A673 (cell line): ENCODE data around the gene TTC21A. TPM values are rescaled to one million over a fixed set of nuclear protein-coding genes. Genes with fewer than 3 reads are reported as not detected.

Experiments used
- BruUV-seq: library from RNA; stranded (reverse); fragments of 400-500 nt; replicated peaks from 2 replicates; lab custom pipeline; 2021; lab: Mats Ljungman, UMichigan
- CTCF ChIA-PET: fragments of 300-600 bp; sonication (Branson Sonifier 250); formaldehyde crosslinking; loops from one replicate; lab custom pipeline; 2022; ENCODE audit warnings: antibody characterized with exemption; lab: Charles Lee
- POLR2A ChIA-PET: fragments of 300-600 bp; sonication (Branson Sonifier 250); formaldehyde crosslinking; loops from one replicate; lab custom pipeline; 2022; ENCODE audit warnings: antibody characterized with exemption; ENCODE audit not compliant: low non-redundant PET; lab: Charles Lee
- DNase-seq: peaks from one replicate; pipeline ENCODE4 v3.0.0-alpha.2; 2015; ENCODE audit warnings: low spot score
- H3K27ac ChIP-seq: fragments of 200-600 bp; sonication (generic); 2 replicates; pipeline ENCODE4 v1.5.1; 2016; ENCODE audit warnings: mixed run types, low read depth, mild to moderate bottlenecking, mixed read lengths, antibody characterized with exemption, low read length; ENCODE audit not compliant: poor library complexity, severe bottlenecking
- H3K27me3 ChIP-seq: fragments of 200-600 bp; sonication (generic); replicated peaks from 2 replicates; pipeline ENCODE4 v1.6.1; 2017; ENCODE audit warnings: mixed run types, low read depth, mild to moderate bottlenecking, mixed read lengths, antibody characterized with exemption, low read length; ENCODE audit not compliant: insufficient read depth, poor library complexity
- H3K36me3 ChIP-seq: fragments of 200-600 bp; sonication (generic); 2 replicates; pipeline ENCODE4 v1.6.1; 2016; ENCODE audit warnings: mixed run types, mild to moderate bottlenecking, mixed read lengths, antibody characterized with exemption, low read length; ENCODE audit not compliant: insufficient read depth, poor library complexity, severe bottlenecking
- H3K4me1 ChIP-seq: fragments of 200-600 bp; sonication (generic); 2 replicates; pipeline ENCODE4 v1.6.1; 2017; ENCODE audit warnings: mixed run types, mild to moderate bottlenecking, mixed read lengths, antibody characterized with exemption, low read length; ENCODE audit not compliant: insufficient read depth, poor library complexity, severe bottlenecking
- H3K4me3 ChIP-seq: fragments of 200-600 bp; sonication (generic); 2 replicates; pipeline ENCODE4 v1.5.1; 2016; ENCODE audit warnings: low read depth, mixed run types, mild to moderate bottlenecking, mixed read lengths, low read length; ENCODE audit not compliant: poor library complexity, severe bottlenecking
- H3K9me3 ChIP-seq: fragments of 200-600 bp; sonication (generic); 2 replicates; pipeline ENCODE4 v1.6.1; 2016; ENCODE audit warnings: mixed run types, low read depth, mild to moderate bottlenecking, mixed read lengths, antibody characterized with exemption, low read length; ENCODE audit not compliant: poor library complexity, severe bottlenecking
- EZH2 ChIP-seq: fragments of 200-600 bp; sonication (generic); IDR thresholded peaks from 2 replicates; pipeline ENCODE4 v1.6.1; 2017; ENCODE audit warnings: borderline replicate concordance, low read depth, mild to moderate bottlenecking, mixed read lengths, antibody characterized with exemption, low read length; ENCODE audit not compliant: poor library complexity, severe bottlenecking
- intact Hi-C: fragments of 100-400 bp; cut with micrococcal nuclease; formaldehyde crosslinking; loops from one replicate; pipeline ENCODE4 v1.10.0; 2022; ENCODE audit not compliant: unreplicated experiment
- total RNA-seq: library from RNA; stranded (reverse); gene quantifications from 2 replicates; pipeline ENCODE4 v1.2.3, GENCODE V29; 2021
- TF ChIP-seq, protein P1 (sequence below): fragments of 300-800, 200-600 bp; sonication (generic); conservative IDR thresholded peaks from 2 replicates; pipeline ENCODE4 v1.5.1; 2017; ENCODE audit warnings: low read depth, mild to moderate bottlenecking, antibody characterized with exemption, low read length, moderate library complexity, mixed read lengths

TTC21A gene
- total RNA-seq, 1 experiment from 2014 or later = 1.4 TPM

DNA sequence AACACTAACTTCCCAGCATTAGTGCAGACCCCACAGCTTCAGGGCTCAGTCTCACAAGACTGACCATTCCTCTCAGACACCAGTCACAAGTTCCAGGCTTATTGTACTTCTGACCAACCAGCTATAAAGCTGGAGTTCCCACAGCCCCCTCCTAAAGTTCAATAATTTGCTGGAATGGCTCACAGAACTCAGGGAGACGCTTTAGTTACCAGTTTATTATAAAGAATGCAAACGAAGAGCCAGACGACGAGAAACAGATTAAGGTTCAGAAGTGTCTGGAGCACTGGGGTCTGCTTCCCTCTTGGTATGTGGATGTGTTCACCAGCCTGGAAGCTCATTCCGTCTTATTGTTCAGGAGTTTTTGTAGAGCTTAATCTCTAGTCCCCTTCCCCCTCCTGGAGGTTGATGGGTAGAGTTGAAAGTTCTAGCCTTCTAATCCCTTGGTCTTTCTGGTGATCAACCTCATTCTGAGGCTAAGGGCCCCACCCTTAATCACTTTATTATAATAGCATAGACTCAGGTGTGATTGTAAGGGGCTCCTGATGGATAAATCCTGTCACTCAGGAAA, 50.8 kb downstream of the TTC21A start:
- ChIA-PET CTCF (no interaction called here), POLR2A (no interaction called here)
- no peaks in the 10 kb centered on the region for H3K36me3 ChIP-seq
- intact Hi-C loops = no loop called here
- H3K27ac ChIP-seq = no peak overlapping the region
- no TSS peak for BruUV-seq
- TF ChIP-seq, protein P1, sequence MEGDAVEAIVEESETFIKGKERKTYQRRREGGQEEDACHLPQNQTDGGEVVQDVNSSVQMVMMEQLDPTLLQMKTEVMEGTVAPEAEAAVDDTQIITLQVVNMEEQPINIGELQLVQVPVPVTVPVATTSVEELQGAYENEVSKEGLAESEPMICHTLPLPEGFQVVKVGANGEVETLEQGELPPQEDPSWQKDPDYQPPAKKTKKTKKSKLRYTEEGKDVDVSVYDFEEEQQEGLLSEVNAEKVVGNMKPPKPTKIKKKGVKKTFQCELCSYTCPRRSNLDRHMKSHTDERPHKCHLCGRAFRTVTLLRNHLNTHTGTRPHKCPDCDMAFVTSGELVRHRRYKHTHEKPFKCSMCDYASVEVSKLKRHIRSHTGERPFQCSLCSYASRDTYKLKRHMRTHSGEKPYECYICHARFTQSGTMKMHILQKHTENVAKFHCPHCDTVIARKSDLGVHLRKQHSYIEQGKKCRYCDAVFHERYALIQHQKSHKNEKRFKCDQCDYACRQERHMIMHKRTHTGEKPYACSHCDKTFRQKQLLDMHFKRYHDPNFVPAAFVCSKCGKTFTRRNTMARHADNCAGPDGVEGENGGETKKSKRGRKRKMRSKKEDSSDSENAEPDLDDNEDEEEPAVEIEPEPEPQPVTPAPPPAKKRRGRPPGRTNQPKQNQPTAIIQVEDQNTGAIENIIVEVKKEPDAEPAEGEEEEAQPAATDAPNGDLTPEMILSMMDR = no peak
- no peak for TF ChIP-seq EZH2
- H3K9me3 ChIP-seq = no peaks in the 10 kb centered on the region
- no peaks in the 10 kb centered on the region for H3K4me1 ChIP-seq
- DNase-seq = no peak
- no peak overlapping the region for H3K4me3 ChIP-seq
- no peaks in the 10 kb centered on the region for H3K27me3 ChIP-seq

DNA sequence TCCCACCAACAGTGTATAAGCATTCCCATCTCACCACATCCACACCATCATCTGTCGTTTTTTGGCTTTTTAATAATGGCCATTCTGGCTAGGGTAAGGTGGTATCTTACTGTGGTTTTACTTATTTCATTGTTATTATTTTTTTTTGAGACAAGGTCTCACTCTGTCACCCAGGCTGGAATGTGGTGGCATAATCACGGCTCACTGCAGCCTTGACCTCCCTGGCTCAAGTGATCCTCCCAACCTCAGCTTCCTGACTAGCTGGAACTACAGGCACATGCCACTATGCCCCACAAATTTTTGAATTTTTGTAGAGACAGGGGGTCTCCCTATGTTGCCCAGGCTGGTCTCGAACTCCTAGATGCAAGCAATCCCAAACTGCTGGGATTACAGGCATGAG, 56.9 kb downstream of the TTC21A start:
- CTCF ChIA-PET = no interaction called here
- intact Hi-C loops = no loop called here

DNA sequence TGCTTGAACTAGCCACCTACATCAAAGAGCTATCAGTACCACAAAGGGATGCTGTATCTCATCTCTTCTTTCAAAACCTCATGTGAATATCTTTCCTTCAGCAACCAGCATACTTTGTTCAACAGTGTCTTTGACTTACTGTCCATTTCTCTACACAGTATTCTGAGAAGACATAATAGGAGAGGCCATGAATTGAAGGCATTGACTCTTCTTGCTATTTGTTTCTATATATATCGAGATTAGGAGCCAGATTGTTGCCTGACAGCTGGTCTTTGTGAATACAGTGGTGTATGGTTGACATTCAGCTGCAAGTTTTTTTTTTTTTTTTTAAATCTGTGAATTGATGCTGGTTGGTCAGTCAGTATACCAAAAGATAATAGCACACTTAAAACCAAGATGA, 58.0 kb downstream of the TTC21A start:
- Histone ChIP-seq H3K27ac (peak overlapping the region; percentile 95), H3K36me3 (no peaks in the 10 kb centered on the region), H3K4me1 (peaks cover 33% of the 10 kb centered on the region), H3K4me3 (no peak overlapping the region), H3K27me3 (no peaks in the 10 kb centered on the region), H3K9me3 (no peaks in the 10 kb centered on the region)
- no peak for DNase-seq
- CTCF ChIA-PET = no interaction called here
- POLR2A ChIA-PET = interaction anchor here (0.6 kb wide), 1 partner anchor 16 kb away, joined by 7 read pairs; no protein-coding TSS in a partner anchor
- intact Hi-C loops = no loop called here
- BruUV-seq = TSS peak; percentile 71
- TF ChIP-seq EZH2 = no peak
- TF ChIP-seq, protein P1 = no peak

More for the DNA sequence above, 56.9 kb downstream of the TTC21A start:
- H3K27me3 ChIP-seq = no peaks in the 10 kb centered on the region
- POLR2A ChIA-PET = no interaction called here
- H3K36me3 ChIP-seq = no peaks in the 10 kb centered on the region
- peaks cover 33% of the 10 kb centered on the region for H3K4me1 ChIP-seq
- no peak overlapping the region for H3K27ac ChIP-seq
- DNase-seq = no peak
- no peaks in the 10 kb centered on the region for H3K9me3 ChIP-seq
- H3K4me3 ChIP-seq = no peak overlapping the region
- TF ChIP-seq EZH2 = no peak
- TF ChIP-seq, protein P1 = no peak
- no TSS peak for BruUV-seq
